WTC11 (cell line): ENCODE results near the gene SOX6. TPM values are rescaled to one million over a fixed set of nuclear protein-coding genes. Genes with fewer than 3 reads are reported as not detected.

Experiments
- ATAC-seq: fragments of 200-7000 bp; cut with Tn5 transposase; 2 replicates; pipeline ENCODE4 v1.10.0; 2021; ENCODE audit warnings: mild to moderate bottlenecking, moderate library complexity
- CTCF ChIA-PET: fragments of 300-600 bp; sonication (Branson Sonifier 250); formaldehyde crosslinking; loops from one replicate; lab custom pipeline; 2021; ENCODE audit warnings: antibody characterized with exemption; lab: Charles Lee
- POLR2A ChIA-PET: fragments of 350-600 bp; sonication (Branson Sonifier 250); formaldehyde crosslinking; loops from one replicate; lab custom pipeline; 2021; ENCODE audit warnings: antibody characterized with exemption; lab: Charles Lee
- DNase-seq: peaks from one replicate; pipeline ENCODE4 v3.0.0; 2021; ENCODE audit warnings: low spot score
- H3K27ac Mint-ChIP-seq: 2 replicates; pipeline ENCODE4 v1.8.0; 2021; ENCODE audit warnings: mixed read lengths
- H3K27me3 Mint-ChIP-seq: 2 replicates; pipeline ENCODE4 v1.8.0; 2021; ENCODE audit warnings: low read depth, mild to moderate bottlenecking, moderate library complexity, mixed read lengths
- H3K36me3 Mint-ChIP-seq: 2 replicates; pipeline ENCODE4 v1.8.0; 2021; ENCODE audit warnings: mixed read lengths
- H3K4me1 Mint-ChIP-seq: 2 replicates; pipeline ENCODE4 v1.8.0; 2022; ENCODE audit warnings: mixed read lengths
- H3K4me3 Mint-ChIP-seq: 2 replicates; pipeline ENCODE4 v1.8.0; 2021; ENCODE audit warnings: mild to moderate bottlenecking, moderate library complexity, mixed read lengths
- H3K9me3 Mint-ChIP-seq: 2 replicates; pipeline ENCODE4 v1.8.0; 2021; ENCODE audit warnings: mixed read lengths
- ARID4B ChIP-seq: sonication (generic); formaldehyde crosslinking; IDR thresholded peaks from 2 replicates; pipeline ENCODE4 v1.8.0; 2023; ENCODE audit warnings: missing genetic modification reagents, mild to moderate bottlenecking, borderline replicate concordance
- E2F5 ChIP-seq: sonication (generic); formaldehyde crosslinking; IDR thresholded peaks from 2 replicates; pipeline ENCODE4 v1.8.1; 2022; ENCODE audit warnings: mild to moderate bottlenecking, moderate library complexity, missing genetic modification reagents
- ESRRA ChIP-seq: sonication (generic); formaldehyde crosslinking; IDR thresholded peaks from 2 replicates; pipeline ENCODE4 v1.8.1; 2022; ENCODE audit warnings: mild to moderate bottlenecking, missing genetic modification reagents, borderline replicate concordance
- IRF2 ChIP-seq: sonication (generic); formaldehyde crosslinking; IDR thresholded peaks from 2 replicates; pipeline ENCODE4 v1.8.0; 2022; ENCODE audit warnings: low read depth, missing genetic modification reagents, borderline replicate concordance
- MXD4 ChIP-seq: fragments of 250-450 bp; sonication (Bioruptor Pico); IDR thresholded peaks from 2 replicates; pipeline ENCODE4 v1.8.0; 2021; ENCODE audit warnings: mild to moderate bottlenecking, moderate library complexity, borderline replicate concordance
- NFE2L1 ChIP-seq: sonication (generic); formaldehyde crosslinking; IDR thresholded peaks from 2 replicates; pipeline ENCODE4 v1.8.1; 2023; ENCODE audit warnings: missing genetic modification reagents
- OVOL2 ChIP-seq: fragments of 250-450 bp; sonication (Bioruptor Pico); IDR thresholded peaks from 2 replicates; pipeline ENCODE4 v1.9.0; 2021; ENCODE audit warnings: mild to moderate bottlenecking, borderline replicate concordance
- RELA ChIP-seq: sonication (generic); formaldehyde crosslinking; IDR thresholded peaks from 2 replicates; pipeline ENCODE4 v1.8.1; 2022; ENCODE audit warnings: missing genetic modification reagents, mild to moderate bottlenecking, borderline replicate concordance
- TCF7 ChIP-seq: sonication (generic); formaldehyde crosslinking; IDR thresholded peaks from 2 replicates; pipeline ENCODE4 v1.8.0; 2022; ENCODE audit warnings: mild to moderate bottlenecking, low read depth, missing genetic modification reagents, moderate library complexity
- ZNF121 ChIP-seq: sonication (generic); formaldehyde crosslinking; IDR thresholded peaks from 2 replicates; pipeline ENCODE4 v1.8.0; 2023; ENCODE audit warnings: missing genetic modification reagents
- ZNF281 ChIP-seq: sonication (generic); formaldehyde crosslinking; IDR thresholded peaks from 2 replicates; pipeline ENCODE4 v1.8.0; 2023; ENCODE audit warnings: mild to moderate bottlenecking, missing genetic modification reagents
- ZNF671 ChIP-seq: fragments of 250-450 bp; sonication (Bioruptor Pico); IDR thresholded peaks from 2 replicates; pipeline ENCODE4 v1.8.0; 2021; ENCODE audit warnings: mild to moderate bottlenecking
- ZSCAN18 ChIP-seq: fragments of 250-450 bp; sonication (Bioruptor Pico); IDR thresholded peaks from 2 replicates; pipeline ENCODE4 v2.1.2; 2022; ENCODE audit warnings: mild to moderate bottlenecking, moderate library complexity
- total RNA-seq: library from RNA; stranded (reverse); gene quantifications from 3 replicates; pipeline ENCODE4 v1.2.3, GENCODE V29; 2021
- TF ChIP-seq, protein P1 (sequence below): sonication (generic); formaldehyde crosslinking; IDR thresholded peaks from 2 replicates; pipeline ENCODE4 v1.8.0; 2022; ENCODE audit warnings: mild to moderate bottlenecking, missing genetic modification reagents
- TF ChIP-seq, protein P2 (sequence below): fragments of 250-450 bp; sonication (Bioruptor Pico); IDR thresholded peaks from 2 replicates; pipeline ENCODE4 v1.9.0; 2021; ENCODE audit warnings: mild to moderate bottlenecking

Gene SOX6
- total RNA-seq, 1 experiment from 2014 or later: 0.13 TPM

- TF ChIP-seq E2F5 (CRISPR knock-in tag): no peak
- TF ChIP-seq ESRRA (CRISPR knock-in tag): no peak
- TF ChIP-seq, protein P1, sequence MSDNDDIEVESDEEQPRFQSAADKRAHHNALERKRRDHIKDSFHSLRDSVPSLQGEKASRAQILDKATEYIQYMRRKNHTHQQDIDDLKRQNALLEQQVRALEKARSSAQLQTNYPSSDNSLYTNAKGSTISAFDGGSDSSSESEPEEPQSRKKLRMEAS (CRISPR knock-in tag): no peak
- no peak for TF ChIP-seq OVOL2 (CRISPR knock-in tag)
Measured at GRCh38 chr11:16217631-16218030, 138.7 kb downstream of the SOX6 start (continued).

- CTCF ChIA-PET: no interaction called here
- TF ChIP-seq RELA (CRISPR knock-in tag) (no peak), NFE2L1 (no peak), TCF7 (no peak), ZSCAN18 (CRISPR knock-in tag) (no peak), ZNF121 (CRISPR knock-in tag) (no peak), ARID4B (CRISPR knock-in tag) (no peak), MXD4 (CRISPR knock-in tag) (no peak), IRF2 (no peak), ZNF281 (CRISPR knock-in tag) (no peak), ZNF671 (CRISPR knock-in tag) (no peak)
- TF ChIP-seq, protein P2, sequence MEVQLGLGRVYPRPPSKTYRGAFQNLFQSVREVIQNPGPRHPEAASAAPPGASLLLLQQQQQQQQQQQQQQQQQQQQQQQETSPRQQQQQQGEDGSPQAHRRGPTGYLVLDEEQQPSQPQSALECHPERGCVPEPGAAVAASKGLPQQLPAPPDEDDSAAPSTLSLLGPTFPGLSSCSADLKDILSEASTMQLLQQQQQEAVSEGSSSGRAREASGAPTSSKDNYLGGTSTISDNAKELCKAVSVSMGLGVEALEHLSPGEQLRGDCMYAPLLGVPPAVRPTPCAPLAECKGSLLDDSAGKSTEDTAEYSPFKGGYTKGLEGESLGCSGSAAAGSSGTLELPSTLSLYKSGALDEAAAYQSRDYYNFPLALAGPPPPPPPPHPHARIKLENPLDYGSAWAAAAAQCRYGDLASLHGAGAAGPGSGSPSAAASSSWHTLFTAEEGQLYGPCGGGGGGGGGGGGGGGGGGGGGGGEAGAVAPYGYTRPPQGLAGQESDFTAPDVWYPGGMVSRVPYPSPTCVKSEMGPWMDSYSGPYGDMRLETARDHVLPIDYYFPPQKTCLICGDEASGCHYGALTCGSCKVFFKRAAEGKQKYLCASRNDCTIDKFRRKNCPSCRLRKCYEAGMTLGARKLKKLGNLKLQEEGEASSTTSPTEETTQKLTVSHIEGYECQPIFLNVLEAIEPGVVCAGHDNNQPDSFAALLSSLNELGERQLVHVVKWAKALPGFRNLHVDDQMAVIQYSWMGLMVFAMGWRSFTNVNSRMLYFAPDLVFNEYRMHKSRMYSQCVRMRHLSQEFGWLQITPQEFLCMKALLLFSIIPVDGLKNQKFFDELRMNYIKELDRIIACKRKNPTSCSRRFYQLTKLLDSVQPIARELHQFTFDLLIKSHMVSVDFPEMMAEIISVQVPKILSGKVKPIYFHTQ (CRISPR knock-in tag): no peak
- DNase-seq (no peak), ATAC-seq (no peak)
- Mint-ChIP-seq H3K27ac (no peak overlapping the region), H3K4me3 (no peak overlapping the region), H3K27me3 (no peaks in the 10 kb centered on the region), H3K4me1 (peaks cover 4% of the 10 kb centered on the region), H3K36me3 (no peaks in the 10 kb centered on the region), H3K9me3 (no peaks in the 10 kb centered on the region)
- POLR2A ChIA-PET: interaction anchor here (0.5 to 0.6 kb wide), 2 partner anchors 19 to 744 kb away, joined by 3 to 7 read pairs; no protein-coding TSS in a partner anchor
Measured at GRCh38 chr11:16216831-16217230, 139.5 kb downstream of the SOX6 start.
